ENCODE data around the gene LKAAEAR1. TPM values are rescaled to one million over a fixed set of nuclear protein-coding genes. Genes with fewer than 3 reads are reported as not detected.

LKAAEAR1 gene
- total and polyA plus RNA-seq, 2 of the 13 experiments (the other 11 are each of a cell fraction or from before 2014, with no cell fraction given): not detected

DNA sequence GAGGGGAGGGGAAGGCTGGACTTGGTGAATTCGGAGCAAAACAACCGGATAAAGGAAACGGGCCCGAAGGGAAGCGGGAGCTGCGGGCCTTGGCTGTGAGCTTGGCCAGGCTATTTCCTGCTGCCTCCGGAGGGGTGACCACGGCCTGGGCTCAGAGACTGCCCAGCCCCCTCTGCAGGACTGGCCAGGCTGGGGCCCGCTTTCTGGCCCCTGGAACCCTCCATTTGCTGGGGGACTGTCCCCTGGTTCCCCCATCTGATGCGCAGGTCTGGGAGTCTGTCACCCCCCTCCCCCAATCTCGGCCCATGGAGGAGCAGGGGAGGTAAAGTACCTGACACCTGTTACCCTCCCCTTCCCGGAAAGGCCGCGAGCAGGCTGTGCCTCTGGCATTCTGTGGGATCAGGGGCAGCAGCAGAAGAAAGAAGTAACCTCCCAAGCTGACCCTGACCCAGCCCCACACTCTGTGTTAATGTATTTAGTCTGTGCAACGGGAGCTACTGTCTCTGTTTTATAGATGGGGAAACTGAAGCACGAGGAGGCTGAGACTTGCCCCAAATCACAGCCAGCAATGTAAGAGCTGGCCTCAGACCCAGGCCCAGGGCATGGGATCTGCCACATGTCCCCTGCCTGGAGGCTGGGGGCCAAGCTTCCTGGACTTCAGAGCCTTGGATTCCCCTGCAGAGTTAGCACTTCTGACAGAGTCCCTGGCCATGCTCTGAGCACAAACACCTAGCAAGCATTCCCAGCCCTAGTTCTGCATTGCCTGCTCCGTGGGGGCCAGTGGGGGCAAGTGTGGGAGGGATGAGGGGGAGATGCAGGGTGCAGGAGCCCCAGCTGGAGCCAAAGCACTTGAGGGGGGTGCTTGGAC, 44.7 kb downstream of the LKAAEAR1 start (continued):
- TF ChIP-seq ZBED4 (CRISPR knock-in tag; IDR thresholded peaks at IDR 0.05; ENCODE audit: borderline replicate concordance) (peak; percentile 27; the same call in 1 of the 2 replicates), CERS6 (CRISPR knock-in tag; IDR thresholded peaks at IDR 0.05) (no peak), RFXANK (CRISPR knock-in tag; IDR thresholded peaks at IDR 0.05) (no peak), RFX5 (IDR thresholded peaks at IDR 0.05; ENCODE audit: low read depth, low read length) (no peak), SRSF9 (IDR thresholded peaks at IDR 0.05; ENCODE audit: borderline replicate concordance, insufficient read depth, low read depth, low read length, poor library complexity, severe bottlenecking) (no peak), ZNF781 (CRISPR knock-in tag; IDR thresholded peaks at IDR 0.05; ENCODE audit: borderline replicate concordance, not compliant biosample characterization) (no peak), ZNF556 (CRISPR knock-in tag; IDR thresholded peaks at IDR 0.05; ENCODE audit: borderline replicate concordance) (0 out of 2 replicates have a peak, but pooled peaks have one; percentile 8), MAZ (IDR thresholded peaks at IDR 0.05; ENCODE audit: borderline replicate concordance, low read depth, low read length) (peak; percentile 36; the same call in 1 of the 2 replicates), MAZ (CRISPR knock-in tag; IDR thresholded peaks at IDR 0.05; ENCODE audit: low read depth) (no peak), SALL1 (CRISPR knock-in tag; IDR thresholded peaks at IDR 0.05) (peak; percentile 8; the same call in 1 of the 2 replicates), NR1H2 (CRISPR knock-in tag; IDR thresholded peaks at IDR 0.05; ENCODE audit: borderline replicate concordance, low read depth) (no peak), GATAD1 (CRISPR knock-in tag; IDR thresholded peaks at IDR 0.05) (no peak), ZBTB44 (CRISPR knock-in tag; IDR thresholded peaks at IDR 0.05) (no peak), MIER2 (CRISPR knock-in tag; IDR thresholded peaks at IDR 0.05) (no peak), SETDB1 (CRISPR knock-in tag; IDR thresholded peaks at IDR 0.05; ENCODE audit: borderline replicate concordance) (no peak), SPEN (CRISPR knock-in tag; IDR thresholded peaks at IDR 0.05; ENCODE audit: low read depth) (no peak), NR2F1 (CRISPR knock-in tag; IDR thresholded peaks at IDR 0.05) (0 out of 4 replicates have a peak, but pooled peaks of 1 of the 2 experiments have one; percentile 19), SMARCE1 (IDR thresholded peaks at IDR 0.05; ENCODE audit: borderline replicate concordance) (no peak), RCOR2 (CRISPR knock-in tag; IDR thresholded peaks at IDR 0.05) (no peak), ZNF709 (CRISPR knock-in tag; IDR thresholded peaks at IDR 0.05) (peak; percentile 65; the same call in 1 of the 2 replicates), SRY (CRISPR knock-in tag; IDR thresholded peaks at IDR 0.05) (no peak), ZBTB3 (CRISPR knock-in tag; IDR thresholded peaks at IDR 0.05; ENCODE audit: borderline replicate concordance, low read depth) (no peak), MED1 (CRISPR knock-in tag; IDR thresholded peaks at IDR 0.05) (no peak)

Measured in HepG2 (cell line).